ENCODE results near the gene ANXA2. TPM values are rescaled to one million over a fixed set of nuclear protein-coding genes. Genes with fewer than 3 reads are reported as not detected.

The ANXA2 gene
- total RNA-seq, 1 experiment from 2014 or later = 6.7 TPM

- Histone ChIP-seq H3K27ac (ENCODE audit: low read length) (no peak overlapping the region), H3K9me3 (ENCODE audit: low read length) (no peaks in the 10 kb centered on the region), H3K79me2 (ENCODE audit: low read length) (no peaks in the 10 kb centered on the region), H3K27me3 (ENCODE audit: low read length) (no peaks in the 10 kb centered on the region), H3K4me2 (ENCODE audit: low read depth, low read length, poor library complexity, severe bottlenecking) (no peak overlapping the region), H3K9ac (ENCODE audit: low read length) (no peak overlapping the region), H3K4me3 (ENCODE audit: low read length) (no peak overlapping the region), H3K36me3 (ENCODE audit: insufficient read depth, low read length) (no peaks in the 10 kb centered on the region), H3K9me2 (replicated peaks; ENCODE audit: insufficient read depth, low read length) (no peaks in the 10 kb centered on the region), H2AFZ (ENCODE audit: low read length) (no peak overlapping the region), H4K20me1 (ENCODE audit: insufficient read depth, low read depth, low read length) (no peaks in the 10 kb centered on the region), H3K4me1 (ENCODE audit: low read length) (no peaks in the 10 kb centered on the region)
- no peak for DNase-seq
These were observed 52.2 kb downstream of the ANXA2 start for GRCh38 chr15:60345598-60345997.

GRCh38 chr15:60344987-60345386 is 52.8 kb downstream of the ANXA2 start:
- H3K27ac ChIP-seq (ENCODE audit: low read length) = no peak overlapping the region
- no peak overlapping the region for H2AFZ ChIP-seq (ENCODE audit: low read length)
- H3K9me3 ChIP-seq (ENCODE audit: low read length) = no peaks in the 10 kb centered on the region
- peak; percentile 11 for DNase-seq
- H4K20me1 ChIP-seq (ENCODE audit: insufficient read depth, low read depth, low read length) = no peaks in the 10 kb centered on the region
- no peak overlapping the region for H3K4me3 ChIP-seq (ENCODE audit: low read length)
- no peak overlapping the region for H3K9ac ChIP-seq (ENCODE audit: low read length)
- H3K9me2 ChIP-seq (replicated peaks; ENCODE audit: insufficient read depth, low read length) = no peaks in the 10 kb centered on the region
- no peaks in the 10 kb centered on the region for H3K27me3 ChIP-seq (ENCODE audit: low read length)
- no peaks in the 10 kb centered on the region for H3K36me3 ChIP-seq (ENCODE audit: insufficient read depth, low read length)
- no peaks in the 10 kb centered on the region for H3K4me1 ChIP-seq (ENCODE audit: low read length)
- no peak overlapping the region for H3K4me2 ChIP-seq (ENCODE audit: low read depth, low read length, poor library complexity, severe bottlenecking)
- H3K79me2 ChIP-seq (ENCODE audit: low read length) = no peaks in the 10 kb centered on the region

GRCh38 chr15:60344461-60344860 is 53.3 kb downstream of the ANXA2 start:
- Histone ChIP-seq H2AFZ (ENCODE audit: low read length) (no peak overlapping the region), H3K9ac (ENCODE audit: low read length) (no peak overlapping the region), H3K4me3 (ENCODE audit: low read length) (no peak overlapping the region), H3K4me1 (ENCODE audit: low read length) (no peaks in the 10 kb centered on the region), H3K9me2 (replicated peaks; ENCODE audit: insufficient read depth, low read length) (no peaks in the 10 kb centered on the region), H3K9me3 (ENCODE audit: low read length) (no peaks in the 10 kb centered on the region), H4K20me1 (ENCODE audit: insufficient read depth, low read depth, low read length) (no peaks in the 10 kb centered on the region), H3K27me3 (ENCODE audit: low read length) (no peaks in the 10 kb centered on the region), H3K27ac (ENCODE audit: low read length) (no peak overlapping the region), H3K79me2 (ENCODE audit: low read length) (no peaks in the 10 kb centered on the region), H3K4me2 (ENCODE audit: low read depth, low read length, poor library complexity, severe bottlenecking) (no peak overlapping the region), H3K36me3 (ENCODE audit: insufficient read depth, low read length) (no peaks in the 10 kb centered on the region)
- DNase-seq = peak; percentile 35

- no peaks in the 10 kb centered on the region for H3K4me1 ChIP-seq (ENCODE audit: low read length)
- H4K20me1 ChIP-seq (ENCODE audit: insufficient read depth, low read depth, low read length) = no peaks in the 10 kb centered on the region
- H3K36me3 ChIP-seq (ENCODE audit: insufficient read depth, low read length) = no peaks in the 10 kb centered on the region
- no peak overlapping the region for H3K4me2 ChIP-seq (ENCODE audit: low read depth, low read length, poor library complexity, severe bottlenecking)
- no peak for DNase-seq
- no peak overlapping the region for H3K4me3 ChIP-seq (ENCODE audit: low read length)
- no peaks in the 10 kb centered on the region for H3K9me3 ChIP-seq (ENCODE audit: low read length)
- no peaks in the 10 kb centered on the region for H3K9me2 ChIP-seq (replicated peaks; ENCODE audit: insufficient read depth, low read length)
- no peak overlapping the region for H2AFZ ChIP-seq (ENCODE audit: low read length)
- H3K27me3 ChIP-seq (ENCODE audit: low read length) = no peaks in the 10 kb centered on the region
- H3K79me2 ChIP-seq (ENCODE audit: low read length) = no peaks in the 10 kb centered on the region
- no peak overlapping the region for H3K9ac ChIP-seq (ENCODE audit: low read length)
- no peak overlapping the region for H3K27ac ChIP-seq (ENCODE audit: low read length)
These were observed 54.4 kb downstream of the ANXA2 start for GRCh38 chr15:60343221-60343970.

GRCh38 chr15:60340207-60340921 is 57.4 kb downstream of the ANXA2 start:
- Histone ChIP-seq H3K4me1 (ENCODE audit: low read length) (no peaks in the 10 kb centered on the region), H3K4me3 (ENCODE audit: low read length) (no peak overlapping the region), H4K20me1 (ENCODE audit: insufficient read depth, low read depth, low read length) (no peaks in the 10 kb centered on the region), H3K36me3 (ENCODE audit: insufficient read depth, low read length) (no peaks in the 10 kb centered on the region), H3K9me3 (ENCODE audit: low read length) (no peaks in the 10 kb centered on the region), H2AFZ (ENCODE audit: low read length) (no peak overlapping the region), H3K9me2 (replicated peaks; ENCODE audit: insufficient read depth, low read length) (no peaks in the 10 kb centered on the region), H3K27me3 (ENCODE audit: low read length) (no peaks in the 10 kb centered on the region), H3K27ac (ENCODE audit: low read length) (no peak overlapping the region), H3K79me2 (ENCODE audit: low read length) (no peaks in the 10 kb centered on the region), H3K9ac (ENCODE audit: low read length) (no peak overlapping the region), H3K4me2 (ENCODE audit: low read depth, low read length, poor library complexity, severe bottlenecking) (no peak overlapping the region)
- no peak for DNase-seq

GRCh38 chr15:60339236-60339635 is 58.5 kb downstream of the ANXA2 start:
- Histone ChIP-seq H3K4me1 (ENCODE audit: low read length) (no peaks in the 10 kb centered on the region), H3K79me2 (ENCODE audit: low read length) (no peaks in the 10 kb centered on the region), H3K9me3 (ENCODE audit: low read length) (no peaks in the 10 kb centered on the region), H3K9me2 (replicated peaks; ENCODE audit: insufficient read depth, low read length) (no peaks in the 10 kb centered on the region), H3K4me3 (ENCODE audit: low read length) (no peak overlapping the region), H4K20me1 (ENCODE audit: insufficient read depth, low read depth, low read length) (no peaks in the 10 kb centered on the region), H3K27ac (ENCODE audit: low read length) (no peak overlapping the region), H2AFZ (ENCODE audit: low read length) (no peak overlapping the region), H3K9ac (ENCODE audit: low read length) (no peak overlapping the region), H3K4me2 (ENCODE audit: low read depth, low read length, poor library complexity, severe bottlenecking) (no peak overlapping the region), H3K27me3 (ENCODE audit: low read length) (no peaks in the 10 kb centered on the region), H3K36me3 (ENCODE audit: insufficient read depth, low read length) (no peaks in the 10 kb centered on the region)
- DNase-seq = no peak

- no peaks in the 10 kb centered on the region for H3K9me3 ChIP-seq (ENCODE audit: low read length)
- no peak for DNase-seq
- no peak overlapping the region for H3K4me2 ChIP-seq (ENCODE audit: low read depth, low read length, poor library complexity, severe bottlenecking)
- no peaks in the 10 kb centered on the region for H3K27me3 ChIP-seq (ENCODE audit: low read length)
- no peaks in the 10 kb centered on the region for H3K9me2 ChIP-seq (replicated peaks; ENCODE audit: insufficient read depth, low read length)
- no peaks in the 10 kb centered on the region for H3K4me1 ChIP-seq (ENCODE audit: low read length)
- H2AFZ ChIP-seq (ENCODE audit: low read length) = no peak overlapping the region
- H3K79me2 ChIP-seq (ENCODE audit: low read length) = no peaks in the 10 kb centered on the region
- no peaks in the 10 kb centered on the region for H3K36me3 ChIP-seq (ENCODE audit: insufficient read depth, low read length)
- no peak overlapping the region for H3K4me3 ChIP-seq (ENCODE audit: low read length)
- no peak overlapping the region for H3K27ac ChIP-seq (ENCODE audit: low read length)
- H4K20me1 ChIP-seq (ENCODE audit: insufficient read depth, low read depth, low read length) = no peaks in the 10 kb centered on the region
- no peak overlapping the region for H3K9ac ChIP-seq (ENCODE audit: low read length)
These were observed 59.0 kb downstream of the ANXA2 start for GRCh38 chr15:60338810-60339209.

GRCh38 chr15:60337076-60337475 is 60.7 kb downstream of the ANXA2 start:
- Histone ChIP-seq H4K20me1 (ENCODE audit: insufficient read depth, low read depth, low read length) (no peaks in the 10 kb centered on the region), H3K36me3 (ENCODE audit: insufficient read depth, low read length) (no peaks in the 10 kb centered on the region), H3K27ac (ENCODE audit: low read length) (no peak overlapping the region), H3K9me3 (ENCODE audit: low read length) (no peaks in the 10 kb centered on the region), H3K4me3 (ENCODE audit: low read length) (no peak overlapping the region), H2AFZ (ENCODE audit: low read length) (no peak overlapping the region), H3K9me2 (replicated peaks; ENCODE audit: insufficient read depth, low read length) (no peaks in the 10 kb centered on the region), H3K27me3 (ENCODE audit: low read length) (no peaks in the 10 kb centered on the region), H3K4me2 (ENCODE audit: low read depth, low read length, poor library complexity, severe bottlenecking) (no peak overlapping the region), H3K9ac (ENCODE audit: low read length) (no peak overlapping the region), H3K79me2 (ENCODE audit: low read length) (no peaks in the 10 kb centered on the region), H3K4me1 (ENCODE audit: low read length) (no peaks in the 10 kb centered on the region)
- DNase-seq = no peak

All from Karpas-422 (cell line).